Measurements from ENCODE around the gene HK1. TPM values are rescaled to one million over a fixed set of nuclear protein-coding genes. Genes with fewer than 3 reads are reported as not detected.
A peak's percentile ranks its signal among the peaks of the same experiment; 100 is the strongest.

Gene HK1
- total RNA-seq, 1 donor from 2014 or later, result 95.0 TPM

DNA sequence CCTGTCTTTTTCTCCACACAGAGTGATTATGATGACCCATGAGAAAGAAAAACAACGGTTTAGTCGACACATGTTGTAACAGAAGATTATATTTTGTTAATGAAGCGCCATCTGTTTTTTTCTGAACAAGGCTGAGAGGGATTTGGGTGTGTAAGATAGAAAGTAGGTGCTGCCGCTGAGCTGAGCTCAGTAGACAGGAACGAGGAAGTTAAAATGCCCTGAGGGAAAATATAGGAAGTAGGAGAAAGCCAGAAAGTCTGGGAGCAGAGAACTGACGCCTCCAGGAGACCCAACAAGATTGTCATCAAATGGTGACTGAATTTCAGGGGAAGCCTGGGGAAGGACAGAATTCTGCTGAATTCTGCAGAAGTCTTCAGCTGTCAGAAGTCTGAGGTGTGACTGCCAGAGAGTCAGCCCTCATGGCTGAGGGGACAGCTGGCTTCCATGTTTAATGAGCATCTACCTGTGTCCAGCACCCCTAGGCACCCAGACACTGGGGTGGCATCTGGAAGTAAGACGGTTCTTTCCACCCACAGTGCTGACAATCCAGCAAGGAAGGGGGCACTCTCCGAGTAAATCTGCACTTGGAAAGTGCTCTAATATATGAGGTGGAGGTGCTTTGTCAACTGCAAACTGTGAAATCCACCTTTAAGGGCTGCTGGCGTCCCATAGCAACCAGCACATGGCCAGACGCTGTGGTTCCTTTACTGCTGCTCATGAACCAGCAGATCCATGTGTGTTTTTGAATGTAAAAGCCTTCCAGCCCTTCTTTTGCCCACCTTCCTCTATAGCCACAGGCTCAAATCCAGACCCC, 160.4 kb downstream of the HK1 start:
- peak overlapping the region; percentile 31 for H3K4me2 ChIP-seq (ENCODE audit: low read length)
- H2AFZ ChIP-seq (ENCODE audit: low read depth, low read length), result no peak overlapping the region
- Mint-ChIP-seq H3K27me3 (ENCODE audit: low read depth, unreplicated experiment) (peaks cover 22% of the 10 kb centered on the region), H3K27ac (ENCODE audit: unreplicated experiment) (no peak overlapping the region), H3K4me1 (ENCODE audit: low read depth, unreplicated experiment) (peaks cover 4% of the 10 kb centered on the region), H3K36me3 (ENCODE audit: low read depth, unreplicated experiment) (no peaks in the 10 kb centered on the region), H3K4me3 (ENCODE audit: unreplicated experiment) (no peak overlapping the region), H3K9me3 (ENCODE audit: unreplicated experiment) (peaks cover 8% of the 10 kb centered on the region)
- H3K9ac ChIP-seq (ENCODE audit: low read length), result no peak overlapping the region
- H3K9me3 ChIP-seq (ENCODE audit: insufficient read depth, low read depth, low read length), result no peaks in the 10 kb centered on the region
- no peak overlapping the region for H3K4me3 ChIP-seq (ENCODE audit: insufficient read depth, low read depth, low read length)
- no peak overlapping the region for H3K27ac ChIP-seq (ENCODE audit: low read depth, low read length)
- FAIRE-seq, result no peak
- TF ChIP-seq, protein P1, sequence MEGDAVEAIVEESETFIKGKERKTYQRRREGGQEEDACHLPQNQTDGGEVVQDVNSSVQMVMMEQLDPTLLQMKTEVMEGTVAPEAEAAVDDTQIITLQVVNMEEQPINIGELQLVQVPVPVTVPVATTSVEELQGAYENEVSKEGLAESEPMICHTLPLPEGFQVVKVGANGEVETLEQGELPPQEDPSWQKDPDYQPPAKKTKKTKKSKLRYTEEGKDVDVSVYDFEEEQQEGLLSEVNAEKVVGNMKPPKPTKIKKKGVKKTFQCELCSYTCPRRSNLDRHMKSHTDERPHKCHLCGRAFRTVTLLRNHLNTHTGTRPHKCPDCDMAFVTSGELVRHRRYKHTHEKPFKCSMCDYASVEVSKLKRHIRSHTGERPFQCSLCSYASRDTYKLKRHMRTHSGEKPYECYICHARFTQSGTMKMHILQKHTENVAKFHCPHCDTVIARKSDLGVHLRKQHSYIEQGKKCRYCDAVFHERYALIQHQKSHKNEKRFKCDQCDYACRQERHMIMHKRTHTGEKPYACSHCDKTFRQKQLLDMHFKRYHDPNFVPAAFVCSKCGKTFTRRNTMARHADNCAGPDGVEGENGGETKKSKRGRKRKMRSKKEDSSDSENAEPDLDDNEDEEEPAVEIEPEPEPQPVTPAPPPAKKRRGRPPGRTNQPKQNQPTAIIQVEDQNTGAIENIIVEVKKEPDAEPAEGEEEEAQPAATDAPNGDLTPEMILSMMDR (IDR thresholded peaks at IDR 0.05; ENCODE audit: insufficient read depth, low read depth, low read length), result no peak
- no peak for TF ChIP-seq EZH2 (IDR thresholded peaks at IDR 0.05; ENCODE audit: insufficient read depth, low read length)
- DNase-seq (ENCODE audit: low read depth), result no peak
- peaks cover 5% of the 10 kb centered on the region for H3K4me1 ChIP-seq (ENCODE audit: insufficient read depth, low read length)
- H4K20me1 ChIP-seq (ENCODE audit: insufficient read depth, low read length), result no peaks in the 10 kb centered on the region
- H3K27me3 ChIP-seq (ENCODE audit: insufficient read depth, low read length), result peaks cover 4% of the 10 kb centered on the region
- no peaks in the 10 kb centered on the region for H3K36me3 ChIP-seq (ENCODE audit: insufficient read depth, low read length)
- H3K79me2 ChIP-seq (ENCODE audit: insufficient read depth, low read length), result no peaks in the 10 kb centered on the region

DNA sequence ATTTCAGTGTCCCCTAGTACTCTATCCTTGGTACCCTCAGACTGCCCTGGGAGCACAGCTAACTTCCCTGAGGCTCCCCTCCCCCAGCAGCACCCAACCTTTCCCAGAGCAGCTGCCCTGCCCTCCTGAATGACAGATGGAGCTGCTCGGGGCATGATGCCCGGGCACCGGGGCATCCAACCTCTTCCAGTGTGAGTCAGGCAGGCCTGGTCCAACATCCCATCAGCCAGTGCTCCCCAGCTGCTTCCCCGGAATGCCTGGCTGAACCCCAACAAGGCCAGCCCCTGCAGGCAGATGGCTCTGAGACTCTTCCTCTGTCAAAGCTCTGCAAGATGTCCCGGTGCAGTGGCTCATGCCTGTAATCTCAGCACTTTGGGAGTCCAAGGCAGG, 161.0 kb downstream of the HK1 start:
- FAIRE-seq, result no peak
- no peak overlapping the region for H3K4me3 Mint-ChIP-seq (ENCODE audit: unreplicated experiment)
- H3K4me3 ChIP-seq (ENCODE audit: insufficient read depth, low read depth, low read length), result no peak overlapping the region

More for the DNA sequence above, 161.0 kb downstream of the HK1 start:
- TF ChIP-seq, protein P1 (IDR thresholded peaks at IDR 0.05; ENCODE audit: insufficient read depth, low read depth, low read length), result no peak
- TF ChIP-seq EZH2 (IDR thresholded peaks at IDR 0.05; ENCODE audit: insufficient read depth, low read length), result no peak
- no peak overlapping the region for H3K9ac ChIP-seq (ENCODE audit: low read length)
- H3K9me3 ChIP-seq (ENCODE audit: insufficient read depth, low read depth, low read length), result no peaks in the 10 kb centered on the region
- peaks cover 5% of the 10 kb centered on the region for H3K4me1 ChIP-seq (ENCODE audit: insufficient read depth, low read length)
- no peak overlapping the region for H3K27ac Mint-ChIP-seq (ENCODE audit: unreplicated experiment)
- H3K27ac ChIP-seq (ENCODE audit: low read depth, low read length), result no peak overlapping the region
- no peaks in the 10 kb centered on the region for H3K36me3 ChIP-seq (ENCODE audit: insufficient read depth, low read length)
- no peaks in the 10 kb centered on the region for H3K79me2 ChIP-seq (ENCODE audit: insufficient read depth, low read length)
- no peaks in the 10 kb centered on the region for H4K20me1 ChIP-seq (ENCODE audit: insufficient read depth, low read length)
- H3K27me3 ChIP-seq (ENCODE audit: insufficient read depth, low read length), result peaks cover 4% of the 10 kb centered on the region
- H2AFZ ChIP-seq (ENCODE audit: low read depth, low read length), result no peak overlapping the region
- H3K9me3 Mint-ChIP-seq (ENCODE audit: unreplicated experiment), result peaks cover 6% of the 10 kb centered on the region
- no peaks in the 10 kb centered on the region for H3K36me3 Mint-ChIP-seq (ENCODE audit: low read depth, unreplicated experiment)
- H3K27me3 Mint-ChIP-seq (ENCODE audit: low read depth, unreplicated experiment), result peaks cover 22% of the 10 kb centered on the region
- peaks cover 4% of the 10 kb centered on the region for H3K4me1 Mint-ChIP-seq (ENCODE audit: low read depth, unreplicated experiment)
- H3K4me2 ChIP-seq (ENCODE audit: low read length), result no peak overlapping the region
- no peak for DNase-seq (ENCODE audit: low read depth)

All from astrocyte (in vitro differentiated cells and primary cell).